ENCODE measurements around the gene TRMT1. TPM values are rescaled to one million over a fixed set of nuclear protein-coding genes. Genes with fewer than 3 reads are reported as not detected.
A peak's percentile ranks its signal among the peaks of the same experiment; 100 is the strongest.

Gene TRMT1
- total and polyA plus RNA-seq, 2 donors (not counting 1 experiment from before 2014, with no cell fraction given): 91.8 to 281 TPM

GRCh38 chr19:13060233-13060963 lies 56.1 kb downstream of the TRMT1 start:
- H3K4me3 Mint-ChIP-seq: peak overlapping the region; percentile 88
- peak overlapping the region in 3 of 5 experiments; percentile 57 to 60 (median 59) for H3K4me3 ChIP-seq (ENCODE audit: control extremely low read depth in 1 of 5, extremely low read depth in 1 of 5, insufficient read depth in 1 of 5, low read depth in 2 of 5, low read length in 4 of 5)
- no peak overlapping the region for H2AFZ ChIP-seq (ENCODE audit: insufficient read depth, low read depth, low read length, poor library complexity, severe bottlenecking)
- H3K9me3 Mint-ChIP-seq (ENCODE audit: insufficient read depth): no peaks in the 10 kb centered on the region
- TF ChIP-seq EZH2 (IDR thresholded peaks at IDR 0.05; ENCODE audit: borderline replicate concordance, insufficient read depth, low read depth, low read length, poor library complexity, severe bottlenecking): no peak
- H3K9me3 ChIP-seq (ENCODE audit: control extremely low read depth in 1 of 3, control insufficient read depth in 2 of 3, insufficient read depth in 1 of 3, low read length in 2 of 3): no peaks in the 10 kb centered on the region
- WGBS (ENCODE audit: insufficient coverage): 75% methylated on average over 9 of the region's 19 CpGs
- H3K27ac ChIP-seq (ENCODE audit: low read length in 2 of 2): no peak overlapping the region
- H3K4me1 Mint-ChIP-seq: peaks cover 6% of the 10 kb centered on the region
- DNase-seq (no peak), ATAC-seq (ENCODE audit: low read depth) (no peak)
- H3K79me2 ChIP-seq (ENCODE audit: control insufficient read depth, insufficient read depth, low read length): no peaks in the 10 kb centered on the region
- H4K20me1 ChIP-seq (ENCODE audit: control insufficient read depth, insufficient read depth, low read length, poor library complexity, severe bottlenecking): no peaks in the 10 kb centered on the region
- ChIA-PET CTCF (interaction anchor here (0.9 to 10.4 kb wide), 19 partner anchors 9 to 529 kb away, joined by 3 to 161 read pairs (median 10); partner anchors contain the start of genes DAND5 and NACC1), POLR2A (interaction anchor here (0.8 to 1.2 kb wide), 2 partner anchors 34 to 35 kb away, joined by 3 to 5 read pairs; no protein-coding TSS in a partner anchor)
- no peak overlapping the region for H3K9ac ChIP-seq (ENCODE audit: low read length)
- peak overlapping the region; percentile 94 for H3K4me2 ChIP-seq (replicated peaks; ENCODE audit: low read depth, low read length, poor library complexity, severe bottlenecking)
- H3K27me3 ChIP-seq (replicated peaks in 1 of 4; ENCODE audit: control extremely low read depth in 1 of 4, control insufficient read depth in 3 of 4, insufficient read depth in 4 of 4, low read length in 3 of 4): peaks cover 0 to 26% (median 12%) of the 10 kb centered on the region in 4 experiments
- peaks cover 7 to 17% of the 10 kb centered on the region in 2 donors for H3K4me1 ChIP-seq (ENCODE audit: control insufficient read depth in 2 of 2, insufficient read depth in 2 of 2, low read length in 2 of 2)
- intact Hi-C loops (cut with micrococcal nuclease): no loop called here
- H3K36me3 ChIP-seq (replicated peaks in 1 of 2; ENCODE audit: control extremely low read depth in 1 of 2, control insufficient read depth in 1 of 2, extremely low read depth in 1 of 2, insufficient read depth in 2 of 2, low read length in 1 of 2): no peaks in the 10 kb centered on the region
- peaks cover 21% of the 10 kb centered on the region for H3K27me3 Mint-ChIP-seq
- H3K27ac Mint-ChIP-seq: no peak overlapping the region

- TF ChIP-seq CTCF (IDR thresholded peaks at IDR 0.05): no peak
- TF ChIP-seq EZH2 (IDR thresholded peaks at IDR 0.05; ENCODE audit: borderline replicate concordance, insufficient read depth, low read depth, low read length, poor library complexity, severe bottlenecking): no peak
- Histone ChIP-seq H3K27me3 (replicated peaks in 1 of 4; ENCODE audit: control extremely low read depth in 1 of 4, control insufficient read depth in 3 of 4, insufficient read depth in 4 of 4, low read length in 3 of 4) (peaks cover 0 to 29% (median 12%) of the 10 kb centered on the region in 4 experiments), H3K9me3 (ENCODE audit: control extremely low read depth in 1 of 3, control insufficient read depth in 2 of 3, insufficient read depth in 1 of 3, low read length in 2 of 3) (no peaks in the 10 kb centered on the region), H3K4me3 (ENCODE audit: control extremely low read depth in 1 of 5, extremely low read depth in 1 of 5, insufficient read depth in 1 of 5, low read depth in 2 of 5, low read length in 4 of 5) (no peak overlapping the region), H3K79me2 (ENCODE audit: control insufficient read depth, insufficient read depth, low read length) (no peaks in the 10 kb centered on the region), H3K4me2 (replicated peaks; ENCODE audit: low read depth, low read length, poor library complexity, severe bottlenecking) (no peak overlapping the region), H3K9ac (ENCODE audit: low read length) (no peak overlapping the region), H4K20me1 (ENCODE audit: control insufficient read depth, insufficient read depth, low read length, poor library complexity, severe bottlenecking) (no peaks in the 10 kb centered on the region), H3K4me1 (ENCODE audit: control insufficient read depth in 2 of 2, insufficient read depth in 2 of 2, low read length in 2 of 2) (peaks cover 7 to 17% of the 10 kb centered on the region in 2 donors), H3K27ac (ENCODE audit: low read length in 2 of 2) (no peak overlapping the region), H3K36me3 (replicated peaks in 1 of 2; ENCODE audit: control extremely low read depth in 1 of 2, control insufficient read depth in 1 of 2, extremely low read depth in 1 of 2, insufficient read depth in 2 of 2, low read length in 1 of 2) (no peaks in the 10 kb centered on the region), H2AFZ (ENCODE audit: insufficient read depth, low read depth, low read length, poor library complexity, severe bottlenecking) (no peak overlapping the region)
- H3K9me3 Mint-ChIP-seq (ENCODE audit: insufficient read depth): no peaks in the 10 kb centered on the region
- H3K4me1 Mint-ChIP-seq: peaks cover 6% of the 10 kb centered on the region
- no peak for DNase-seq
- no peak overlapping the region for H3K4me3 Mint-ChIP-seq
- intact Hi-C loops (cut with micrococcal nuclease): no loop called here
- no peak overlapping the region for H3K27ac Mint-ChIP-seq
- ChIA-PET POLR2A (interaction anchor here (0.6 kb wide), 1 partner anchor 750 kb away, joined by 5 read pairs; no protein-coding TSS in a partner anchor), CTCF (interaction anchor here (0.6 to 10.4 kb wide), 11 partner anchors 10 to 94 kb away, joined by 3 to 161 read pairs (median 4); no protein-coding TSS in a partner anchor)
- no peak for ATAC-seq (ENCODE audit: low read depth)
- H3K27me3 Mint-ChIP-seq: peaks cover 19% of the 10 kb centered on the region
- 90% methylated on average over 5 of the region's 12 CpGs for WGBS (ENCODE audit: insufficient coverage)
These were observed 57.4 kb downstream of the TRMT1 start for GRCh38 chr19:13058951-13059660.

Data from B cell (primary cell).